Fibroblast of pulmonary artery (primary cell): ENCODE results near the gene HCN3.
"Not testable (repeated sequence)": the region's sequence is repeated elsewhere in the genome, so short reads cannot be mapped to it uniquely, and the experiment has no call there.

Experiments used
- DNase-seq: peaks from one replicate; pipeline ENCODE4 v3.0.0-alpha.2; 2010; ENCODE audit warnings: low read depth
- H3K4me3 ChIP-seq: replicated peaks from 2 replicates; pipeline ENCODE4 v1.5.1; 2011; ENCODE audit warnings: low read depth, mild to moderate bottlenecking, control low read depth, low read length, moderate library complexity
- CTCF ChIP-seq: IDR thresholded peaks from 2 replicates; pipeline ENCODE4 v1.5.1; 2011; ENCODE audit warnings: mild to moderate bottlenecking, control low read depth, low read length, inconsistent platforms; ENCODE audit errors: missing control alignments

Gene HCN3

GRCh38 chr1:155326631-155327037 is 49.4 kb downstream of the HCN3 start:
- no peak for DNase-seq
- no peak overlapping the region for H3K4me3 ChIP-seq
- TF ChIP-seq CTCF = no peak

GRCh38 chr1:155327981-155328380 is 50.7 kb downstream of the HCN3 start:
- no peak for TF ChIP-seq CTCF
- DNase-seq = no peak

GRCh38 chr1:155328856-155329255 is 51.6 kb downstream of the HCN3 start:
- not testable (repeated sequence) for DNase-seq, H3K4me3 ChIP-seq

More at GRCh38 chr1:155327981-155328380, 50.7 kb downstream of the HCN3 start:
- no peak overlapping the region for H3K4me3 ChIP-seq

- TF ChIP-seq CTCF = no peak
Measured at GRCh38 chr1:155329980-155330598, 52.8 kb downstream of the HCN3 start.

GRCh38 chr1:155334962-155335361 is 57.7 kb downstream of the HCN3 start:
- no peak for TF ChIP-seq CTCF
- no peak overlapping the region for H3K4me3 ChIP-seq
- no peak for DNase-seq

More at GRCh38 chr1:155329980-155330598, 52.8 kb downstream of the HCN3 start:
- no peak for DNase-seq
- H3K4me3 ChIP-seq = no peak overlapping the region
